Trophoblast cell (in vitro differentiated cells and primary cell): ENCODE results near the gene LAMA5.

Source experiments
- DNase-seq, 2 donors: peaks; one replicate each; pipeline ENCODE4 v3.0.0-alpha.2; 2016
- H2AFZ ChIP-seq: 2 replicates; pipeline ENCODE4 v1.6.1; 2013; ENCODE audit warnings: low read length, moderate library complexity, mild to moderate bottlenecking; ENCODE audit not compliant: insufficient read depth, poor library complexity
- H2AK5ac ChIP-seq: 2 replicates; pipeline ENCODE4 v1.6.1; 2013; ENCODE audit warnings: mild to moderate bottlenecking, low read length
- H2BK120ac ChIP-seq: 2 replicates; pipeline ENCODE4 v1.6.1; 2013; ENCODE audit warnings: low read length, mild to moderate bottlenecking, moderate library complexity; ENCODE audit not compliant: insufficient read depth, poor library complexity
- H2BK12ac ChIP-seq: 2 replicates; pipeline ENCODE4 v1.6.1; 2013; ENCODE audit warnings: mild to moderate bottlenecking, low read length, moderate library complexity
- H2BK5ac ChIP-seq: 2 replicates; pipeline ENCODE4 v1.6.1; 2013; ENCODE audit warnings: low read length, low read depth, moderate library complexity, mild to moderate bottlenecking; ENCODE audit not compliant: poor library complexity
- H3K14ac ChIP-seq: 2 replicates; pipeline ENCODE4 v1.6.1; 2013; ENCODE audit warnings: mild to moderate bottlenecking, low read length
- H3K18ac ChIP-seq: 2 replicates; pipeline ENCODE4 v1.6.1; 2013; ENCODE audit warnings: mild to moderate bottlenecking, low read length
- H3K23ac ChIP-seq: 2 replicates; pipeline ENCODE4 v1.6.1; 2013; ENCODE audit warnings: low read length
- H3K27ac ChIP-seq: 2 replicates; pipeline ENCODE4 v1.5.1; 2013; ENCODE audit warnings: low read depth, mild to moderate bottlenecking, inconsistent platforms, low read length, moderate library complexity
- H3K27me3 ChIP-seq: 2 replicates; pipeline ENCODE4 v1.6.1; 2013; ENCODE audit warnings: inconsistent platforms, mild to moderate bottlenecking, low read length, moderate library complexity; ENCODE audit not compliant: insufficient read depth
- H3K36me3 ChIP-seq, 2 experiments: 1 replicate in 1 of 2; 2 replicates in 1 of 2; pipeline ENCODE4 v1.6.1; 2013; ENCODE audit warnings: low read length in 2 of 2, mild to moderate bottlenecking in 2 of 2, moderate library complexity in 1 of 2; ENCODE audit not compliant: insufficient read depth in 2 of 2, control insufficient read depth in 1 of 2
- H3K4ac ChIP-seq: 2 replicates; pipeline ENCODE4 v1.6.1; 2013; ENCODE audit warnings: low read depth, mild to moderate bottlenecking, low read length, moderate library complexity
- H3K4me1 ChIP-seq, 2 experiments: 1 replicate in 1 of 2; 2 replicates in 1 of 2; pipeline ENCODE4 v1.6.1; 2013; ENCODE audit warnings: low read length in 2 of 2, mild to moderate bottlenecking in 2 of 2, moderate library complexity in 1 of 2; ENCODE audit not compliant: insufficient read depth in 2 of 2, control insufficient read depth in 1 of 2
- H3K4me2 ChIP-seq: 2 replicates; pipeline ENCODE4 v1.6.1; 2013; ENCODE audit warnings: inconsistent platforms, mild to moderate bottlenecking, low read length, moderate library complexity
- H3K4me3 ChIP-seq: 2 replicates; pipeline ENCODE4 v1.5.1; 2013; ENCODE audit warnings: mild to moderate bottlenecking, low read depth, low read length, inconsistent platforms
- H3K79me1 ChIP-seq: one replicate; pipeline ENCODE4 v1.6.1; 2013; ENCODE audit warnings: low read length
- H3K79me2 ChIP-seq: 2 replicates; pipeline ENCODE4 v1.6.1; 2013; ENCODE audit warnings: low read length, mild to moderate bottlenecking; ENCODE audit not compliant: control insufficient read depth, insufficient read depth, poor library complexity
- H3K9ac ChIP-seq: 2 replicates; pipeline ENCODE4 v1.6.1; 2013; ENCODE audit warnings: mild to moderate bottlenecking, low read length
- H3K9me3 ChIP-seq: 2 replicates; pipeline ENCODE4 v1.6.1; 2013; ENCODE audit warnings: low read depth, mild to moderate bottlenecking, control low read depth, inconsistent platforms, low read length; ENCODE audit not compliant: insufficient read depth
- H4K12ac ChIP-seq: 2 replicates; pipeline ENCODE4 v1.6.1; 2013; ENCODE audit warnings: low read depth, mild to moderate bottlenecking, low read length, moderate library complexity
- H4K8ac ChIP-seq: 2 replicates; pipeline ENCODE4 v1.6.1; 2013; ENCODE audit warnings: low read depth, mild to moderate bottlenecking, low read length, moderate library complexity
- H4K91ac ChIP-seq: one replicate; pipeline ENCODE4 v1.6.1; 2013; ENCODE audit warnings: low read depth, mild to moderate bottlenecking, low read length, moderate library complexity
- WGBS: extraction: QIAGEN DNeasy Blood & Tissue Kit; methylation state at CpG from one replicate; pipeline ENCODE4 v1.1.7; 2013; ENCODE audit warnings: missing lambda C conversion rate; ENCODE audit not compliant: insufficient read length, insufficient coverage; ENCODE audit errors: extremely low coverage; 5-methylcytosine and 5-hydroxymethylcytosine counted together

Gene LAMA5

GRCh38 chr20:62306414-62307187 is 60.5 kb downstream of the LAMA5 start:
- H3K4ac ChIP-seq, result peak overlapping the region; percentile 8
- H2AFZ ChIP-seq, result no peak overlapping the region
- H2BK5ac ChIP-seq, result no peak overlapping the region
- no peaks in the 10 kb centered on the region for H3K27me3 ChIP-seq
- no peak overlapping the region for H2BK12ac ChIP-seq
- no peak overlapping the region for H3K27ac ChIP-seq
- DNase-seq, result no peak
- H4K91ac ChIP-seq, result no peak overlapping the region
- peaks cover 5% of the 10 kb centered on the region for H3K9me3 ChIP-seq
- H3K9ac ChIP-seq, result no peak overlapping the region
- peak overlapping the region; percentile 38 for H4K12ac ChIP-seq
- H3K4me1 ChIP-seq, result peaks cover 4 to 9% of the 10 kb centered on the region in 2 experiments
- no peak overlapping the region for H3K4me3 ChIP-seq
- WGBS, result no CpG with 5 or more reads among the region's 27 CpGs
- H2BK120ac ChIP-seq, result no peak overlapping the region
- H3K79me1 ChIP-seq, result peaks cover 11% of the 10 kb centered on the region
- H4K8ac ChIP-seq, result no peak overlapping the region
- no peak overlapping the region for H3K4me2 ChIP-seq
- no peak overlapping the region for H3K18ac ChIP-seq
- H3K36me3 ChIP-seq, result peaks cover 74 to 76% of the 10 kb centered on the region in 2 experiments
- peaks cover 27% of the 10 kb centered on the region for H3K79me2 ChIP-seq
- no peak overlapping the region for H2AK5ac ChIP-seq
- no peak overlapping the region for H3K23ac ChIP-seq
- H3K14ac ChIP-seq, result no peak overlapping the region

GRCh38 chr20:62305765-62306413 is 61.2 kb downstream of the LAMA5 start:
- WGBS, result no CpG with 5 or more reads among the region's 33 CpGs
- H3K14ac ChIP-seq, result no peak overlapping the region

GRCh38 chr20:62305149-62305764 is 61.9 kb downstream of the LAMA5 start:
- Histone ChIP-seq H3K14ac (no peak overlapping the region), H2AFZ (no peak overlapping the region), H2BK12ac (no peak overlapping the region), H3K4me1 (peaks cover 6 to 9% of the 10 kb centered on the region in 2 experiments), H4K12ac (no peak overlapping the region), H3K4me3 (no peak overlapping the region), H4K91ac (no peak overlapping the region), H3K36me3 (peaks cover 60 to 63% of the 10 kb centered on the region in 2 experiments), H3K4me2 (no peak overlapping the region), H3K79me2 (peaks cover 27% of the 10 kb centered on the region), H3K23ac (no peak overlapping the region), H2BK5ac (no peak overlapping the region), H3K9ac (no peak overlapping the region), H2BK120ac (no peak overlapping the region), H2AK5ac (no peak overlapping the region), H4K8ac (no peak overlapping the region), H3K79me1 (peaks cover 11% of the 10 kb centered on the region), H3K27me3 (no peaks in the 10 kb centered on the region), H3K9me3 (peaks cover 5% of the 10 kb centered on the region), H3K4ac (peak overlapping the region; percentile 93), H3K18ac (no peak overlapping the region), H3K27ac (no peak overlapping the region)
- DNase-seq, result no peak
- WGBS, result no CpG with 5 or more reads among the region's 18 CpGs

More at GRCh38 chr20:62305765-62306413, 61.2 kb downstream of the LAMA5 start:
- Histone ChIP-seq H3K9me3 (peaks cover 5% of the 10 kb centered on the region), H3K23ac (no peak overlapping the region), H4K91ac (no peak overlapping the region), H3K9ac (no peak overlapping the region), H3K18ac (peak overlapping the region; percentile 21), H4K8ac (no peak overlapping the region), H3K27me3 (no peaks in the 10 kb centered on the region), H3K4ac (peak overlapping the region; percentile 93), H3K4me2 (no peak overlapping the region), H2AFZ (no peak overlapping the region), H3K79me1 (peaks cover 11% of the 10 kb centered on the region), H2AK5ac (no peak overlapping the region), H2BK5ac (no peak overlapping the region), H2BK12ac (no peak overlapping the region), H4K12ac (no peak overlapping the region), H3K4me3 (no peak overlapping the region), H2BK120ac (no peak overlapping the region), H3K36me3 (peaks cover 66 to 70% of the 10 kb centered on the region in 2 experiments), H3K27ac (no peak overlapping the region), H3K4me1 (peaks cover 6 to 9% of the 10 kb centered on the region in 2 experiments), H3K79me2 (peaks cover 27% of the 10 kb centered on the region)
- no peak for DNase-seq

GRCh38 chr20:62304331-62305148 is 62.6 kb downstream of the LAMA5 start:
- Histone ChIP-seq H3K27me3 (no peaks in the 10 kb centered on the region), H2AK5ac (no peak overlapping the region), H3K79me1 (peaks cover 11% of the 10 kb centered on the region), H3K9me3 (peaks cover 5% of the 10 kb centered on the region), H3K36me3 (peaks cover 53 to 56% of the 10 kb centered on the region in 2 experiments), H3K79me2 (peaks cover 27% of the 10 kb centered on the region), H4K12ac (peak overlapping the region; percentile 8), H3K4me2 (peak overlapping the region; percentile 68), H2BK120ac (no peak overlapping the region), H3K4ac (peak overlapping the region; percentile 93), H3K14ac (no peak overlapping the region), H4K91ac (no peak overlapping the region), H3K18ac (no peak overlapping the region), H2BK12ac (no peak overlapping the region), H3K4me1 (peaks cover 6 to 9% of the 10 kb centered on the region in 2 experiments), H4K8ac (no peak overlapping the region), H2AFZ (peak overlapping the region; percentile 19), H2BK5ac (no peak overlapping the region), H3K4me3 (peak overlapping the region; percentile 63), H3K23ac (no peak overlapping the region), H3K27ac (no peak overlapping the region), H3K9ac (peak overlapping the region; percentile 64)
- DNase-seq, result peak in 1 of 2 donors; percentile 26
- whole genome bisulfite sequencing, result no CpG with 5 or more reads among the region's 29 CpGs
